HG03060 (cell line): ENCODE data around the gene C18orf54.
"Not testable (repeated sequence)": the region's sequence is repeated elsewhere in the genome, so short reads cannot be mapped to it uniquely, and the experiment has no call there.

Experiments used
- ATAC-seq: cut with Tn5 transposase; IDR thresholded peaks from one replicate; pipeline ENCODE4 v1.9.1; 2021; ENCODE audit warnings: low read depth, moderate number of reproducible peaks; ENCODE audit not compliant: unreplicated experiment

The C18orf54 gene

DNA sequence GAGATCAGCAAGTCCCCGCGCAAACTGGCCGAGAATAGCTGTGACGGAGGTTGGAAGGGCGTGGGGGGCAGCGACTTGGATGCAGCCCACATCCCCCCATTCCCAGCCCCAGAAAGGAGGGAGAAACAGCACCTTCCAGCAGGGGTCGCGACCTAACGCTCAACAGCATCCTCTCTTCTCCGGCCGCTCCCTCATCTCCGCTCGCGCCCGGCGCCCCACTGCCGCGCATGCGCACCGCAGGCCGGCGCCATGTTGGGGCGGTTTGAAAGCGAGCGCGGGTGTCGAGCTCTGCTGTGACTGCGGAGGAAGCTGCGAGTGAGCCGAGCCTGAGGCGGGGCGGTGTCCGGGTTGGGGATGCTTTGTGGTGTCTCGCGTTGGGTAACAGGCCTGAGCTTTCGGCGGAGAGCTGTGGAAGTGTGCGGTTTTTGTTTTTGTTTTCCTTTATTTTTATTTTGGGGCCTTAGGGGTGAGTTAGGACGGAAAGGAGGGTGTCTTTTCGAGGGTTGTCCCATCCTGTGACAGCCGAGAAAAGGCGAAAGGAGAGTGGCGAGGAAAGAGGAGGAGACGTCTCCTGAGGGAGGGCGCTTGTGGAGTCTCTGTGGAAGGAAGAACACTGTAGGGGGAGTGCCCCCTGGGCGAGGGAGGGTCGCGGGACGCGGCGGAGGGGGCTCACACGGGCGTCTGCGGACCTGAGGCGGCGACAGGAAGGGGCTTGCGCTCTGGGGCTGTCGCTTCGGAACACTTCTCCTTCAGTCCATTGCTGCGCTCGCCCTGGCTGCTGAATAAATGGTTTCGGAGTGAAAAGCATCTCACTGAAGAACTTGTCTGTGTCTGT, at the start of gene C18orf54, which contains the start of gene STARD6:
Gene C18orf54 (plus strand): TSS at position 247 of the 835 bp plus-strand sequence. CDS start 2,667 bp downstream, outside the sequence.
Gene STARD6 (minus strand): TSS at position 199 of the 835 bp plus-strand sequence. CDS start 3,285 bp downstream, outside the sequence.
- peak; percentile 79 for ATAC-seq

DNA sequence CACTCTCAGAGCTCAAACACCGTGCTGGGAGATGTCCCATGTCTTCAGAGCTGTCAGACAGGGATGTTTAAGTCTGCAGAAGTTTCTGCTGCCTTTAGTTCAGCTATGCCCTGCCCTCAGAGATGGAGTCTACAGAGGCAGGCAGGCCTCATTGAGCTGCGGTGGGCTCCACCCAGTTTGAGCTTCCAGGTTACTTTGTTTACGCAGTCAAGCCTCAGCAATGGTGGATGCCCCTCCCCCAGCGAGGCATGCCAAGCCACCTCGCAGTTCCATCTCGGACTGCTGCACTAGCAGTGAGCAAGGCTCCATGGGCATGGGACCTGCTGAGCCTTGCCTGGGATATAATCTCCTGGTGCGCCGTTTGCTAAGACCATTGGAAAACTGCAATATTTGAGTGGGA, 48.1 kb upstream of the C18orf54 start:
- not testable (repeated sequence) for ATAC-seq

DNA sequence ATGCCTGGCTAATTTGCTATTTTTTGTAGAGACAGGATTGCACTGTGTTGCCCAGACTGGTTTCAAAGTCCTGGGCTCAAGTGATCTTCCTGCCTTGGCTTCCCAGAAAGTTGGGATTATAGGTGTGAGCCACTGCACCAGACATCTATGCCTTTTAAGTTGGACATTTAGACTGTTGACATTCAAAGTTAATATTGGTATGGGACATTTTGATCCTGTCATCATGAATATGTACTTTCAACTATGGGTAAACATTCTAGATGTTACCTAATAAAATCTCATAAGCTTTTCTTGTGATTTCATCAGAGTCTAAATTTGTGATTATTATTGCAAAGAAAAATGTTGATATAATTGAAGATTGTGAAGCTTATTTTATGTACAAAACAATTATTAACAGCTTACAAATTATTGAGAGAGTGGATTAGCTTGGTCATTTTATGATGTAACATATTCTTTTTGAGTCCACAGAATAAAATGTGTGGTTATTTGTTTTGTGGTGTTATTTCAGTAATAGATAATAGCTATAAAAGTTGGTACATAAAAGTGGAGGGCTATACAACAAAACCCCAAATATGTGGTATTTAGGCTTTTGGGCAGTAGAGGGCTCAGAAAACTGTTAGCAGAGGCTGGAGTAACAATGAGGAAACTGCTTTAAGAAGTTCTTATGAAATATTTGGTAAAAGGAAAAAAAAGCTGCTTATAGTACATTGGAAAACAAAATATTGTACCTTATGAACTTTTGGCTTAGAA, 41.5 kb upstream of the C18orf54 start:
- ATAC-seq, result no peak

DNA sequence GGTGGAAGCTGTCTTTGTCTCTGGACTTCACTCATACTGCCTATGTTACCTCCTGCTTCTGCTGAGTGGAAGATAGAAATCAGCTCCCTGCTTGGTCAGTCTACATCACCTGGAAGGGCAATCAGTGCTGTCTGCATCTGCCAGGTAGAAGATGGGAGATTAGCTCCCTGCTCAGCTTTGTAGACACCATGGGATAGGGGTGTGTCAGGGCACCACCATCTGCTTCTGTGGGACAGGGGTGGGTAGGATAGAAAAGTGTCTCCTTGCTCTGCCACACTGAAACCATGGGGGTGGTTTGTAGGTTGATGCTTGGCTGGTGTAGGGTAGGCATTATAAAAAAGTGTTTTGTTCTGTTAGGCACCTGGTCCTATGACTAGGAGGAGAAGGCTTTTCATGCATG, 34.1 kb upstream of the C18orf54 start:
- ATAC-seq, result no peak

DNA sequence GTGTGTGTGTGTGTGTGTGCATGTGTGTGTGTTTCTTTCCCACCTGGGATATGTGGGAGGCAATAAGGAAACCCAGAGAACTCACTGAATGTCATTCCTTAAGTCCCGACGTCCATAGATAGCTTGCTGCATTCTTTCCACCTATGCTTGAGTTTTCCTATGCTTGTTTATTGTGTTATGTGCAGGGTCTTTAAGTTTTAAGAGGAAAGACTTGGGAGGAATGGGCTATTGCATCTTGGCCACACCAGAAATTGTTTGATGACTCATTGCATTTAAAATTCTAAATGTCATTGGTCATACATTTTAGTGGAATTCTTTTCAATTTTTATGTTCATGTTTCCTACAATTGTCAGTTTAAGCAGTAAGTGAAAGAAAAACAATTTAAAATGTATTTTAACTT, 33.7 kb upstream of the C18orf54 start:
- ATAC-seq, result no peak

DNA sequence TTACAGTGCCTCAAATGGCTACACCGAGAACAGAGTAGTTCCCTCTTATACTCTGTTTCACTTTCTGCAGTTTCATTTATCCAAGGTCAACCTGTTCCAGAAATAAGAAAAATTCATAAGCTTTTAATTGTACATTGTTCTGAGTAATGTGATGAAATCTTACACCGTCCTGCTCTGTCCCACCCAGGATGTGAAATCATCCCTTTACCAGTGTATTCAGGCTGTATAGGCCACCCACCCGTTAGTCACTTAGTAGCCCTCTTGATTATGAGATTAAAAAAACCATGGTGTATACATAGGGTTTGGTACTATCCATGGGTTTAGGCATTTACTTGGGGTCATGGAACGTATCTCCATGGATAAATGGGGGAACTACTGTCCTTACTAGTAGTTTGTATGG, 29.9 kb upstream of the C18orf54 start:
- ATAC-seq, result no peak

DNA sequence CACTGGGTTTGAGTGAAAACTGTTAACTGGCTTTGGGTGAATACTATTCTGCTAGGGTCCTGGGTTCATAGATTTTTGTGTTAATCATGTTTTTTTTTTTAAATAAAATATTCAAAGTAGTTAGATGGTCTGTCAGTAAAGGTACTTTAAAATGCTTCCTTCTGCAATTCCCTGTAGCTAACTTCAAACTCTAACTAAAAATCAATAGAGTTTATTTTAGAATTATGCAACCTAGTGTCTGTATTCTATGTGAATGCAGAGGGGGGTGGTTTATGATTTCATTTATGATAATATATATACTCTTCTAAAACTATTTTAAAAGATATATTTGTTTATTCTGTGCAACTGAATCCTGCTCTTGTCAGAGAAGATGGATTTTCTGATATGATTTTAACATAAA, 27.9 kb upstream of the C18orf54 start:
- ATAC-seq, result no peak

DNA sequence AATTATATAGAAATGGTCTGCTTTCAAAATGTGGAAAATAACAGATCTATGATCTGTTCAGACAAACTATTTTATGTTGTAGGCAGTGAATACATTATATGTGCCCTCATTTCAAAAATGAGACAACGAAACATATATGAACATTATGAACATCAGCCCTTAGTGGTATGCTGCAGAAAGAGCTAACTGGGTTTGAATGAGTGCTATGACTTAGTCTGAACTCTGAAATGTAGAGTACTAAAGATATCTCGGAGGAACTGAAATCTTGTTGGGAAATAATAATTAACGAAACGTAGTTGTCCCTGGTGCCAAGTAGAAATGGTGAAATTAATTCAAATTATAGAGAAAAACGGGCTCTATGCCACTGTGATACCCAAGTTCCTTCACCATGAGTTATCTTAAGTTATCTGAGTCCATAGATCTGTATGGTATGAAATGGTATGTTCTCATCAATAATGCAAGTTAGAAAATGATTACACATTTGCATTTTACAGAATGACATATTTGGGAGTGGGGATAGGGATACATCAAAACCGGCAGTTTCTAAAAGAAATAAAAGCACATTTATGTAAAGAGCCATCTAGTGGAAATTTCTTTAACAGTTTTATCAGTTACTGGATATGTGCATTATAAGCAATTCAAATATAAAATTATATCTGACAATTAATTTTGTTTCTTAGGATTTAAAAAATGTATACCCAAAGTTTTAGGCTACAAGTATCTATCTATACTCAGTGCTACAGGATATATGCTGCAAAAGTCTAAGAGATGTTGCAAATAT, 26.7 kb upstream of the C18orf54 start:
- ATAC-seq, result no peak

DNA sequence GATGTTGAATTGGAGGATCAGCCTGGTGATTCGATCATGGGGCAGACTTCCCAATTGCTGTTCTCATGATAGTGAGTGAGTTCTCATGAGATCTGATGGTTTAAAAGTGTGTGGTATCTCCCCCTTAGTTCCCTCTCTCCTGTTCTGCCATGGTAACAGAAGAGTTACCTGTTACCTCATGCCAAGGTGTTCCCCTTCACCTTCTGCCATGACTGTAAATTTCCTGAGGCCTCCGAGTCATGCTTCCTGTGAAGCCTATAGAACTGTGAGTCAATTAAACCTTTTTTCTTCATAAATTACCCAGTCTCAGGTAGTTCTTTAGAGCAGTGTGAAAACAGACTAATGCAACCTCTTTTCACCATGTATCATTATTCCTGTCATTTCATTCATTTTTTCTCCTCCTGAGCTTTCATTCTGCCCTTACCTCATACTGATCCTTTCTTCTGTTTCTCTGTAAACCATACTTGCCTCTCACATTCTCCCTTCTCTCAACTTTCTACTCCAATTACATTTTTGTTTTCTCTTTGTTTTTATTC, 22.0 kb upstream of the C18orf54 start:
- no peak for ATAC-seq

DNA sequence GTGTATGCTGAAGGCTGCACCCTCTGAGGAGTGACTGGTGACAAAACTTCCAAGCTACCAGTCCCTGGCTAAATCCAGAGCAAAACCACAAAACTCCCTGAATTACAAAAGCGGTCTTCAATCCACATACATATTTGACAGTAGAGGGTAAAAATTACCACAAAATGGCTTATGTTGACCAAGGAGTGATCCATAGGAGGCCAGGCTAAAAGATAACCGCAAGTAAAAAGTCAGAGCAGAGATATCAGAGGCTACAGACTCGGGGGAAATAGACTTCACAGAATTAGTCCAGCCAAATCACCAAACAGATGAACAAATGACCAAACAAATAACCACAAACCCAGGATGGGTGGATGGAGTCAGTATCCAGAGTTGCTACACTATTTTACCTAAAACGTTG, 19.5 kb upstream of the C18orf54 start:
- ATAC-seq, result no peak

DNA sequence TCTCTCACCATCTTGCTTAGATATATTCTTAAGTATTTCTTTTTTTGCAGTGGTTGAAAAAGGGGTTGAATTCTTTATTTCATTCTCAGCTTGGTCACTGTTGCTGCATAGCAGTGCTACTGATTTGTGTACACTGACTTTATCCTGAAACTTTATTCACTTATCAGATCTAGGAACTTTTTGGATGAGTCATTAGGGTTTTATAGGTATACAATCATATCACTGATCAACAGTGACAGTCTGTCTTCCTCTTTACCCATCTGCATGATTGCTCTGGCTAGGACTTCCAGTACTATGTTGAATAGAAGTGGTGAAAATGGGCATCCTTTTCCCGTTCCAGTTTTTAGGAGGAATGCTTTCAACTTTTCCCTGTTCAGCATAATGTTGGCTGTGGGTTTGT, 6.5 kb upstream of the C18orf54 start:
- ATAC-seq, result no peak

DNA sequence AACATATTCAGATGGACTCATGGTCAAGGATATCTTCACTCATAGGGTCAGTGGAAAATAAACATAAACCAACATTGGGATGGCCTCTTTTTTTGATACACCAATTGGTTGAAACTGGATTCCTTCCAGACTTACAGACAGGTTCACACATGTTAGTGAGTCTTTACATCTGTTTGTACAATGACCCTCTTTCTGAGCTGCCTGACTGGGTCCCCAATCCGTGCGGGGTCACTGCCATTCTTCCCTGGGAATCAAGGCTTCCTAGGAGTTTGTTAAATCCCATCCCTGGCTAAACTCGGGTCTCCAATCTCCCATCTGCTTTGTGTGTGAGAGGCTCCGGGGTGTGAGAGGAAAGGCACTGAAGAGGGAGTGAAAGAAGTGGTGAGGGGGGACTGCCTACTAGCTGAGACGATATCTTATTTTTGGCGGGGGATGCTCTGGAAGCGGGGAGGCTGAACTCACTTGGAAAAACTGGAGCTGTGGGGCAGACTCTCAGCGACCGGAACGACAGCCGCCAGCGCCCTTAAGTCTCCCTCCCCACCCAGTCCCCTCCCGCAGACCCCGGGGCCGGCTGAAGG, 535 bp upstream of the C18orf54 start:
- no peak for ATAC-seq

DNA sequence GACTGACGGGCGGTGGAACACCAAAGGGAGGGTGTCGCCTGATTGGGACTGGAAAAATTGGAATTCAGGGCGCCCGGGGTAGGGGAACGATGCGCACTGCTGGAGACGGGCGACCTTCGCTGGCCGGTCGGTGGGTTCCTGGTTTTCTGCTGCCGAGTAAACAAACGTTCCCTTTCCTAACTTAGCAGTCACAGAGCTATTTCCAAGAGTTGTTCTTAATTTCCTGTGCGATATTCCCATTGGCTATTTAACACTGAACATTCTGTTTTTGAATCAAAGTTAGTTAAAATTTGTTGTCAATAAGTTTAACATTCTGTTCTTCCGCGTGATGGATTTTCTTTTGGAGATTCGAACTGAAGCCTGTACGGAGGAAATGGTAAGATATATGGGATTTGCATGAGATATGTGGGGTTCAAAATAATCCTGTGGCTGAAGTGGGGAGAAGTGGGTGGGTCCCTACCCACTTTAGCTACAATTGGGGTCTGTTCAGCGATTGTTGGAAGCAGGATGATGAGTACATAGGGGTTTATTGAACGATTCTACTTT, 862 bp downstream of the C18orf54 start:
- ATAC-seq, result no peak

DNA sequence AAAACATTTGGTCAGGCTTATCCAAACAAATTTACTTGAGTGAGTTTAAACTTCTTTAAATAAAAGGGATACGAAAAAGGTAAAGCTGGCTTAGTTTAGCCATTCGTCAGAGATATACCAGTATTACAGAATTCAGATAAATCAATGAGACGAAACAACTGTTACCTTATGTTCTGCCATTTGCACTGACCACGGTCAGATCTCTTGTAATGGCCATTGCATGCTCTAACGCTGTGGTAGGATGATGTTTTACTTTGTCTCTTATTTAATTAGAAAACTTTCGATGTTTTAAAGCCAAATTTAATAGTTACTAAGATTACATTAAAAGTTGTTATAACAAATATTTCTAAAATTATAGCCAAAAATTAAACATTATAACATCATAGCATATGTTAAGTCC, 1.5 kb downstream of the C18orf54 start:
- ATAC-seq, result no peak

DNA sequence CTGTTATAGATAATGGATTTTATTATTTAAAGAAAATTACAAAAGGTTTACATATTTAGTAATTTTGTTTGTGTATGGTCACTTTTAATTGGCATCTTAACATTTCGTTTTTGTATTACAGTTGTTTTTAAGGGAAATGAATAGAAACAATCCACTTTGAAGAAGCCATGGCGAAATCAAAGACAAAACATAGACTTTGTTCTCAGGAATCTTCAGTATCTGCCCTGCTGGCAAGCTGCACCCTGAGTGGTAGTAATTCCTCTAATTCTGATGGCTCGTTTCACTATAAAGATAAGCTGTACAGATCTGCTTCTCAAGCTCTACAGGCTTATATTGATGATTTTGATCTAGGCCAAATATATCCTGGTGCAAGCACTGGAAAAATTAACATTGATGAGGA, 2.7 kb downstream of the C18orf54 start:
- no peak for ATAC-seq

DNA sequence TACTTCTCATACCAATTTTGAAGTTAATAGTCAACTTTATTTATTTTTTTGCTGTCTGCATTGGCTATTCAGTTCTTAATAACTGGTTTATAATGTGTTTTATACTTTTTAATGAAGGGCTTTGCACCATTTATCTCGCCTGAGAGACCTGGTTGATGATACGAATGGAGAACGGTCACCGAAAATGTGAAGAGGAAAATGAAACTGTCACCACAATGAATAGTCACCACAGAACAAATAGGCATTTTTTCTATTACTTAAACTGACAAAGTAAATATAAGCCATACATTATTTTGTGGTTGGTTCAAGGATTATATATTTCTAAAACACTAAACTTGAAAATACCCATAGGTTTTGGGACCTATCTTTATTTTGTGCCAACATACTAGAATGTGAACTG, 20.4 kb downstream of the C18orf54 start:
- ATAC-seq, result no peak

DNA sequence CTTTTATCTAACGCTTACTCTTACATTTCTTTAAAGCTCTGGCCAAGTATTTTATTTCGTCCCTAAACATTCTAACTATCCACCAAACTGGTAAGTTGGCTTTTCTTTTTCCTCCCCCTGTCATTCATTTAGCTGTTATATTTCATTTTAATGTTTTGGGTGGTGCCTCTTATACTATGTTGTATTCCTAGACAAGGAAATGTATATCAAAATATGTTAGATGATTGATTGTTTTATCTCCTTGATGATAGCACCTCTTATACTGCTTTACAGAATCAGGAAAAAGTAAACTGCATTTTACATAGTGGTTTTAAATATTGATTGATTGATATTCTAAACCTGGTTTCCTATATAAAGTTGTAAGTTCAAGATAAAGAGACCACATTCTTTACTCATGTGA, 23.9 kb downstream of the C18orf54 start:
- ATAC-seq, result no peak

DNA sequence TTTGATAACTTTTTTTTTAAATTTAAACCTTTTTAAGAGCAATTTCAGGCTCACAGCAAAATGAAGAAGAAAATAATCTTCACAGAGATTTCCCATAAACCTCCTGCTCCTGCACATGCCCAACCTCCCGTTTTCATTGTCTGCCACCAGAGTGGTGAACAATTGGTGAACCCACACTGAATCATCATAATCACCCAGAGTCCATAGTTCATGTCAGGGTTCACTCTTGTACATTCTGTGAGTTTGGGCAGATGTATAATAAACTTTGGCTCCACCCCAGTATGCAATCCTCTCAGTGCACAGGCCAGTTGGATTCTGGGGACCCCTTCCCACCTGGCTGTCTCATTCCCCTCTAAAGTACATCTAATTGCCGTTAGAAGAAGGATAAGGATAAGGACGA, 24.4 kb downstream of the C18orf54 start:
- ATAC-seq, result no peak

DNA sequence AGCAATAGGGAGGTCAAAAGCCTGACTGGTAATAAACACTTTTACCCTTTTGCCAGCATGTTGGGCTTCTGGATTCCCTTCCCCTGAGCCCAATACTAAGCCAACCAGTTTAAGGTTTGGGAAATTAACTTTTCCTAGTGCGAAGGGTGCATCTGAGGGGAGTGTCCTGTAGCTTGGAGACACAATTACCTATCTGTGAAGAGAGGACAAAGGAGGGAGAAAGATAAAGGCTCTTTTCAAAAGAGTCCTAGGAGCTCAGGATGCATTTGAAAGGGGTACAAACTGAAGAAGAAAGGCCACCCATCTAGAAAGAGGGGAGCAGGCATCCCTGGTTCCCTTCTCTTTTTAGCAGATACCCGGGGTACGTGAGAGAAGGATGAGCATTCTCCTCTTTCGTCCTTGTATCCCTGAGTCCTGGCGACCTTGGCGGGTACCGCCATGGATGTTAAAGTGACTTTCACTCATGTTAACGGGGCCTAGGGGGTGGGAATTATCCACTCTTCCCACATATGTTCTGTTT, 25.1 kb downstream of the C18orf54 start:
- ATAC-seq, result no peak

DNA sequence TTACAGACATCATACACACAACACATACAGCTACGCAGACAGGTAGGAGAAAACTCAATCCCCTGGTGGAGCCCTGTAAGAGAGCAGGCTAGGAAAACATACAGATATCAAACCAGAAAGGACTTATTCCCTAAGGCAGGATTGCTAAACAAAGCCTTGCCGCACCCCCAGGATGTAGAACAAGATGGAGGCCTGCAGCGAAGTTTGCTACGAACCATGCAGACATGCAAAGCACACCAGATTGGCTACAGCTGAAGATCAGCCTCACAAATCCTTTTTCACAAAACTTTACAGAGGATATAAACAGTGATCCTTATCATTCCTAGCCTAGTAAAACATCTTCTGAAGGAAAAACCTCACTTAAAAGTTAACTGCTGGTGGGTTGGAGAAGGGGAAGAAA, 28.3 kb downstream of the C18orf54 start:
- no peak for ATAC-seq
